ENCODE data around the gene SLC5A6. TPM values are rescaled to one million over a fixed set of nuclear protein-coding genes. Genes with fewer than 3 reads are reported as not detected.

The SLC5A6 gene
- polyA plus RNA-seq, 2 of the 4 experiments (the other 2 are of a cell fraction), result 82.7 to 86.7 TPM

- TF ChIP-seq EHMT2 (IDR thresholded peaks at IDR 0.05; ENCODE audit: low read depth) (no peak), ATOH8 (CRISPR knock-in tag; IDR thresholded peaks at IDR 0.05; ENCODE audit: low read depth) (no peak), MAFK (IDR thresholded peaks at IDR 0.05; ENCODE audit: partially characterized antibody) (no peak), HOXA7 (CRISPR knock-in tag; IDR thresholded peaks at IDR 0.05) (no peak), HOXB5 (CRISPR knock-in tag; IDR thresholded peaks at IDR 0.05) (no peak), FOSB (CRISPR knock-in tag; IDR thresholded peaks at IDR 0.05) (no peak), KDM5A (IDR thresholded peaks at IDR 0.05) (no peak), KDM1A (IDR thresholded peaks at IDR 0.05; ENCODE audit: low read depth) (no peak), RAD21 (conservative IDR thresholded peaks at IDR 0.05 in 1 of 2, IDR thresholded peaks at IDR 0.05 in 1 of 2) (no peak), SREBF2 (IDR thresholded peaks at IDR 0.05) (no peak)
- DNase-seq (ENCODE audit: low read depth in 1 of 2, low spot score in 1 of 2) (no peak), FAIRE-seq (no peak), ATAC-seq (no peak)
- CTCF ChIA-PET, result interaction anchor here (0.7 to 5.6 kb wide), 8 partner anchors 10 to 149 kb away, joined by 3 to 45 read pairs (median 4); partner anchors contain the start of genes ATRAID and SLC5A6
- no peak overlapping the region for H3K4me3 ChIP-seq
- POLR2A ChIA-PET, result no interaction called here
- H3K9me3 ChIP-seq, result no peaks in the 10 kb centered on the region
- no peak overlapping the region for H3K4me2 ChIP-seq
- WGBS (ENCODE audit: missing lambda C conversion rate), result 80% methylated on average over 9 of the region's 9 CpGs
- no peak overlapping the region for H3K27ac ChIP-seq
- no peaks in the 10 kb centered on the region for H3K4me1 ChIP-seq
Observed at GRCh38 chr2:27240406-27240805, 28.3 kb upstream of the SLC5A6 start.

- CTCF ChIA-PET, result interaction anchor here (0.8 to 5.6 kb wide), 7 partner anchors 11 to 141 kb away, joined by 3 to 45 read pairs (median 5); partner anchors contain the start of gene CAD
- Histone ChIP-seq H3K4me3 (no peak overlapping the region), H3K4me2 (no peak overlapping the region), H3K9me3 (no peaks in the 10 kb centered on the region), H3K4me1 (no peaks in the 10 kb centered on the region), H3K27ac (no peak overlapping the region)
- no peak for TF ChIP-seq CTCF (IDR thresholded peaks at IDR 0.05)
- TF ChIP-seq CHD4 (IDR thresholded peaks at IDR 0.05; ENCODE audit: borderline replicate concordance), result no peak
- no peak for TF ChIP-seq RARB (CRISPR knock-in tag; IDR thresholded peaks at IDR 0.05)
- TF ChIP-seq NR3C1 (IDR thresholded peaks at IDR 0.05), result no peak
- no peak for TF ChIP-seq MAZ (IDR thresholded peaks at IDR 0.05; ENCODE audit: borderline replicate concordance, low read depth, low read length)
- TF ChIP-seq NPAS2 (CRISPR knock-in tag; IDR thresholded peaks at IDR 0.05; ENCODE audit: borderline replicate concordance), result no peak
- TF ChIP-seq SREBF2 (IDR thresholded peaks at IDR 0.05), result no peak
- no peak for TF ChIP-seq HOXB5 (CRISPR knock-in tag; IDR thresholded peaks at IDR 0.05)
- TF ChIP-seq ZSCAN20 (CRISPR knock-in tag; IDR thresholded peaks at IDR 0.05), result no peak
- no peak for TF ChIP-seq BCL3 (IDR thresholded peaks at IDR 0.05)
- TF ChIP-seq FOXS1 (CRISPR knock-in tag; IDR thresholded peaks at IDR 0.05), result no peak
- TF ChIP-seq EHF (CRISPR knock-in tag; IDR thresholded peaks at IDR 0.05), result no peak
- TF ChIP-seq MYC (IDR thresholded peaks at IDR 0.05; ENCODE audit: borderline replicate concordance, low read length), result no peak
- no peak for TF ChIP-seq CEBPB (IDR thresholded peaks at IDR 0.05)
- ATAC-seq (no peak), DNase-seq (ENCODE audit: low read depth in 1 of 2, low spot score in 1 of 2) (no peak), FAIRE-seq (no peak)
- POLR2A ChIA-PET, result no interaction called here
- 94% methylated on average over 8 of the region's 8 CpGs for WGBS (ENCODE audit: missing lambda C conversion rate)
Observed at GRCh38 chr2:27238976-27239375, 26.9 kb upstream of the SLC5A6 start.
